Measurements from ENCODE around the gene RPL38. TPM values are rescaled to one million over a fixed set of nuclear protein-coding genes. Genes with fewer than 3 reads are reported as not detected.

The RPL38 gene
- total and polyA plus RNA-seq, 2 of the 4 experiments (the other 2 are of a cell fraction) = 111 to 527 TPM

DNA sequence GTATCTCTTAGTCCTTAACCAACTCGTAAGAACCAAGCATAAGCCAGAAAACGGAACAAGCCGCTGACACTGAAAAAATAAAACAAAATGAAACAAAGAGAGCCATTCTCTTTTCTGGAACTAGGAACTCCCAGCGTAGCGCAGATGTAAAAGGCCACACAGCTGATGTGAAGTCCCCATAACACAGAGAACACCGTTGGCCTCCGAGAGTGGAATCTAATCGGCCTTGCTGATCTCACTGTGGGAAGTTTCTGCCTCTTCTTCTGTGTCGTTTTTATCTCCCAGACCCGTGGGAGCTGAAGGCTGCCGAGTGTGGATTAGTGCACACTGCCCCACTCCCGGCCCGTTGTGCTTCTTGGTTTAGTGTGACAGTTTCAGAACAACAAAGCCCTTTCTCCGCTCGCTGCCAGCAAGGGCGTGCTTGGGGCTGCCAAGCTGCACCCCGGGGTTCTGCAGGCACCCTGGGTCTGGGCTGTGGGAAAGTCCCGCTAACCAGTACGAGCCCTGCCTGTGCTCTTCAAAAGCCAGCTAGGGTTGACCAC, 31.6 kb downstream of the RPL38 start:
- Histone ChIP-seq H3K4me3 (ENCODE audit: insufficient read depth, low read depth, low read length) (no peak overlapping the region), H3K9me1 (ENCODE audit: insufficient read depth, low read length) (no peaks in the 10 kb centered on the region), H3K36me3 (ENCODE audit: control insufficient read depth, insufficient read depth, low read length) (no peaks in the 10 kb centered on the region), H3K4me2 (ENCODE audit: low read depth, low read length) (no peak overlapping the region), H3K14ac (replicated peaks; ENCODE audit: low read depth, low read length) (no peak overlapping the region), H3K27me3 (ENCODE audit: control insufficient read depth, insufficient read depth, low read length) (no peaks in the 10 kb centered on the region), H2AFZ (replicated peaks; ENCODE audit: low read length, poor library complexity) (no peak overlapping the region), H4K5ac (ENCODE audit: low read depth, low read length) (no peak overlapping the region), H3K27ac (ENCODE audit: insufficient read depth, low read length) (no peak overlapping the region), H3K4ac (ENCODE audit: low read depth, low read length) (no peak overlapping the region), H2AK5ac (ENCODE audit: low read depth, low read length) (no peak overlapping the region), H2BK5ac (ENCODE audit: low read depth, low read length, poor library complexity, severe bottlenecking) (no peak overlapping the region), H4K91ac (ENCODE audit: insufficient read depth, low read depth, low read length) (no peak overlapping the region), H3K56ac (ENCODE audit: extremely low read depth, insufficient read depth, low read length) (no peak overlapping the region), H3K23ac (ENCODE audit: low read depth, low read length) (no peak overlapping the region), H2BK120ac (ENCODE audit: low read depth, low read length) (no peak overlapping the region), H3K9me3 (ENCODE audit: control insufficient read depth, insufficient read depth, low read length) (no peaks in the 10 kb centered on the region), H2BK20ac (ENCODE audit: low read depth, low read length) (no peak overlapping the region), H3K9ac (ENCODE audit: low read depth, low read length) (no peak overlapping the region), H3K4me1 (ENCODE audit: control insufficient read depth, insufficient read depth, low read length) (no peaks in the 10 kb centered on the region), H2BK15ac (ENCODE audit: low read depth, low read length) (no peak overlapping the region), H2AK9ac (replicated peaks; ENCODE audit: low read depth, low read length, poor library complexity) (no peak overlapping the region), H4K8ac (ENCODE audit: low read depth in 2 of 2, low read length in 2 of 2) (no peak overlapping the region), H4K20me1 (ENCODE audit: insufficient read depth, low read length) (no peaks in the 10 kb centered on the region), H3K18ac (ENCODE audit: low read depth, low read length) (no peak overlapping the region), H3K79me1 (ENCODE audit: low read depth in 1 of 2, low read length in 2 of 2) (no peaks in the 10 kb centered on the region)
- dilution Hi-C loops (cut with HindIII; ENCODE audit: low sequenced_read_pairs, unreplicated experiment) (no loop called here), in situ Hi-C loops (cut with MboI; ENCODE audit: low sequenced_read_pairs) (no loop called here), intact Hi-C loops (cut with micrococcal nuclease) (loop anchor here (5.0 kb wide), 1 partner anchor 1283 kb away; no protein-coding TSS in a partner anchor)
- WGBS, 2 experiments (ENCODE audit: extremely low coverage in 2 of 2, insufficient read length in 1 of 2) = 80% methylated on average over 5 of the region's 19 CpGs; no CpG with 5 or more reads in 1 of the 2 experiments
- BruUV-seq (replicated peaks) = no TSS peak
- ATAC-seq (ENCODE audit: low read depth) = no peak
- ChIA-PET POLR2A (ENCODE audit: unreplicated experiment) (no interaction called here), CTCF (no interaction called here)
- no peak for TF ChIP-seq MXI1 (IDR thresholded peaks at IDR 0.05; ENCODE audit: borderline replicate concordance, low read depth, low read length)
- TF ChIP-seq RCOR1 (IDR thresholded peaks at IDR 0.05; ENCODE audit: insufficient replicate concordance, low read length) = no peak
- TF ChIP-seq BHLHE40 (IDR thresholded peaks at IDR 0.05; ENCODE audit: low read depth, low read length) = no peak
- TF ChIP-seq, protein P1, sequence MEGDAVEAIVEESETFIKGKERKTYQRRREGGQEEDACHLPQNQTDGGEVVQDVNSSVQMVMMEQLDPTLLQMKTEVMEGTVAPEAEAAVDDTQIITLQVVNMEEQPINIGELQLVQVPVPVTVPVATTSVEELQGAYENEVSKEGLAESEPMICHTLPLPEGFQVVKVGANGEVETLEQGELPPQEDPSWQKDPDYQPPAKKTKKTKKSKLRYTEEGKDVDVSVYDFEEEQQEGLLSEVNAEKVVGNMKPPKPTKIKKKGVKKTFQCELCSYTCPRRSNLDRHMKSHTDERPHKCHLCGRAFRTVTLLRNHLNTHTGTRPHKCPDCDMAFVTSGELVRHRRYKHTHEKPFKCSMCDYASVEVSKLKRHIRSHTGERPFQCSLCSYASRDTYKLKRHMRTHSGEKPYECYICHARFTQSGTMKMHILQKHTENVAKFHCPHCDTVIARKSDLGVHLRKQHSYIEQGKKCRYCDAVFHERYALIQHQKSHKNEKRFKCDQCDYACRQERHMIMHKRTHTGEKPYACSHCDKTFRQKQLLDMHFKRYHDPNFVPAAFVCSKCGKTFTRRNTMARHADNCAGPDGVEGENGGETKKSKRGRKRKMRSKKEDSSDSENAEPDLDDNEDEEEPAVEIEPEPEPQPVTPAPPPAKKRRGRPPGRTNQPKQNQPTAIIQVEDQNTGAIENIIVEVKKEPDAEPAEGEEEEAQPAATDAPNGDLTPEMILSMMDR (conservative IDR thresholded peaks at IDR 0.05; ENCODE audit: low read depth, low read length) = no peak
- TF ChIP-seq RFX5 (IDR thresholded peaks at IDR 0.05; ENCODE audit: low read depth, low read length) = no peak
- DNase-seq = no peak
